Endothelial cell of umbilical vein (primary cell): ENCODE results near the gene KCNJ5. TPM values are rescaled to one million over a fixed set of nuclear protein-coding genes. Genes with fewer than 3 reads are reported as not detected.

Source experiments
- BruUV-seq: library from RNA; stranded (reverse); fragments of 400-500 nt; replicated peaks from 2 replicates; lab custom pipeline; 2021; lab: Mats Ljungman, UMichigan
- CTCF ChIA-PET: fragments of 300-600, 350-600 bp; sonication (Branson Sonifier 250); formaldehyde crosslinking; loops from one replicate; lab custom pipeline; 2021; ENCODE audit warnings: antibody characterized with exemption, inconsistent platforms; lab: Charles Lee
- POLR2A ChIA-PET: fragments of 300-600, 350-600 bp; sonication (Branson Sonifier 250); formaldehyde crosslinking; loops from one replicate; lab custom pipeline; 2021; ENCODE audit warnings: antibody characterized with exemption, inconsistent platforms; lab: Charles Lee
- DNase-seq: peaks from one replicate; pipeline ENCODE4 v3.0.0-alpha.2; 2011; ENCODE audit warnings: low read depth, low spot score
- FAIRE-seq: peaks from 2 replicates; lab custom pipeline; 2011; peaks lifted over from hg19 to GRCh38; lab: Jason Lieb, UNC
- H2AFZ ChIP-seq: 2 replicates; pipeline ENCODE4 v1.6.0; 2012; ENCODE audit warnings: low read depth, low read length, control low read depth, inconsistent platforms
- H3K27ac ChIP-seq: 2 replicates; pipeline ENCODE4 v1.5.1; 2011; ENCODE audit warnings: low read depth, mild to moderate bottlenecking, control low read depth, low read length, moderate library complexity; ENCODE audit not compliant: insufficient read depth
- H3K27me3 ChIP-seq, 2 experiments: 2 replicates each; pipeline versions ENCODE4 v1.6.0 to v1.6.1; 2011; ENCODE audit warnings: low read length in 2 of 2, mixed read lengths in 1 of 2; ENCODE audit not compliant: control insufficient read depth in 2 of 2, insufficient read depth in 2 of 2
- H3K36me3 ChIP-seq, 2 experiments: 2 replicates in 1 of 2; 3 replicates in 1 of 2; pipeline ENCODE4 v1.5.1; 2011; ENCODE audit warnings: low read length in 2 of 2, mild to moderate bottlenecking in 1 of 2, moderate library complexity in 1 of 2; ENCODE audit not compliant: control insufficient read depth in 2 of 2, insufficient read depth in 2 of 2; ENCODE audit errors: extremely low read depth in 1 of 2
- H3K4me1 ChIP-seq: 3 replicates; pipeline ENCODE4 v1.5.1; 2011; ENCODE audit warnings: mild to moderate bottlenecking, low read length; ENCODE audit not compliant: control insufficient read depth, insufficient read depth; ENCODE audit errors: extremely low read depth
- H3K4me2 ChIP-seq: 2 replicates; pipeline ENCODE4 v1.6.1; 2011; ENCODE audit warnings: low read length, control low read depth, mixed read lengths; ENCODE audit not compliant: insufficient read depth
- H3K4me3 ChIP-seq, 3 experiments: fragments of 200-600 bp in 1 of 3; sonication (generic), shearing (Covaris generic) in 1 of 3; replicated peaks in 1 of 3; 2 replicates each; pipeline ENCODE4 v1.5.1; 2011 to 2016; ENCODE audit warnings: control low read depth in 3 of 3, low read length in 3 of 3, mild to moderate bottlenecking in 2 of 3, inconsistent platforms in 1 of 3, low read depth in 1 of 3, moderate library complexity in 1 of 3; ENCODE audit not compliant: insufficient read depth in 1 of 3
- H3K79me2 ChIP-seq: 2 replicates; pipeline ENCODE4 v1.6.0; 2012; ENCODE audit warnings: low read length, inconsistent platforms; ENCODE audit not compliant: control insufficient read depth, insufficient read depth
- H3K9ac ChIP-seq: replicated peaks from 2 replicates; pipeline ENCODE3; 2011; ENCODE audit warnings: low read length, control low read depth; ENCODE audit not compliant: insufficient read depth; ENCODE audit errors: extremely low read depth
- H3K9me1 ChIP-seq: replicated peaks from 3 replicates; pipeline ENCODE4 v1.6.0; 2011; ENCODE audit warnings: mild to moderate bottlenecking, low read length; ENCODE audit not compliant: control insufficient read depth, insufficient read depth; ENCODE audit errors: extremely low read depth
- H3K9me3 ChIP-seq: replicated peaks from 2 replicates; pipeline ENCODE4 v1.5.1; 2012; ENCODE audit warnings: low read length, inconsistent platforms; ENCODE audit not compliant: control insufficient read depth, insufficient read depth
- H4K20me1 ChIP-seq: replicated peaks from 2 replicates; pipeline ENCODE3; 2011; ENCODE audit warnings: mild to moderate bottlenecking, low read length; ENCODE audit not compliant: control insufficient read depth, insufficient read depth; ENCODE audit errors: extremely low read depth
- EZH2 ChIP-seq: IDR thresholded peaks from 2 replicates; pipeline ENCODE4 v1.6.1; 2012; ENCODE audit warnings: borderline replicate concordance, low read depth, mild to moderate bottlenecking, moderate library complexity, low read length, inconsistent platforms; ENCODE audit not compliant: severe bottlenecking
- FOS ChIP-seq: IDR thresholded peaks from 2 replicates; pipeline ENCODE4 v1.6.1; 2011; ENCODE audit warnings: mild to moderate bottlenecking, low read length, moderate library complexity, borderline replicate concordance; ENCODE audit not compliant: insufficient read depth
- GATA2 ChIP-seq: IDR thresholded peaks from 2 replicates; pipeline ENCODE4 v1.7.0; 2011; ENCODE audit warnings: low read depth, mild to moderate bottlenecking, moderate library complexity, mixed read lengths, low read length; ENCODE audit not compliant: insufficient read length, insufficient read depth
- JUN ChIP-seq: IDR thresholded peaks from 2 replicates; pipeline ENCODE4 v1.6.1; 2011; ENCODE audit warnings: borderline replicate concordance, low read depth; ENCODE audit not compliant: insufficient read length, insufficient read depth
- MYC ChIP-seq: IDR thresholded peaks from one replicate; pipeline ENCODE4 v1.6.1; 2011; ENCODE audit warnings: mild to moderate bottlenecking, low read depth, low read length
- POLR2A ChIP-seq: IDR thresholded peaks from 2 replicates; pipeline ENCODE4 v1.6.1; 2012; ENCODE audit warnings: low read depth, mild to moderate bottlenecking, control low read depth, low read length
- POLR2AphosphoS5 ChIP-seq: IDR thresholded peaks from 2 replicates; pipeline ENCODE4 v1.6.1; 2012; ENCODE audit warnings: low read depth, mild to moderate bottlenecking, control low read depth, low read length, moderate library complexity; ENCODE audit not compliant: insufficient read depth
- dilution Hi-C: fragments of 300-500 bp; cut with MboI; formaldehyde crosslinking; loops from one replicate; pipeline ENCODE4 v1.15.0; 2019; ENCODE audit warnings: low sequenced_read_pairs; ENCODE audit not compliant: extremely low pct_ligation_motif_present
- intact Hi-C: fragments of 100-400 bp; cut with micrococcal nuclease; formaldehyde crosslinking; loops from one replicate; pipeline ENCODE4 v1.10.0; 2022
- polyA plus RNA-seq, 4 experiments: library from polyadenylated mRNA; depleted of rRNA in 3 of 4; stranded (reverse) in 3 of 4; unstranded in 1 of 4; fragments of >200 nt; gene quantifications; 2 replicates each; pipeline versions ENCODE4 v1.2.1 to v1.2.3, GENCODE V29; 2011 to 2012; ENCODE audit warnings: missing spikeins in 1 of 4
- total RNA-seq: library from RNA; stranded (reverse); gene quantifications from 2 replicates; pipeline ENCODE4 v1.2.3, GENCODE V29; 2021
- TF ChIP-seq, protein P1 (sequence below): IDR thresholded peaks from 2 replicates; pipeline ENCODE4 v1.6.1; 2011; ENCODE audit not compliant: insufficient read depth, insufficient read length
- TF ChIP-seq, protein P2 (sequence below), 2 donors: IDR thresholded peaks; 1 replicate in 1 of 2; 2 replicates in 1 of 2; pipeline ENCODE4 v1.5.1; 2011; ENCODE audit warnings: low read length in 2 of 2, mild to moderate bottlenecking in 2 of 2, moderate library complexity in 2 of 2, control low read depth in 1 of 2, inconsistent platforms in 1 of 2, low read depth in 1 of 2; ENCODE audit not compliant: insufficient read depth in 1 of 2; ENCODE audit errors: extremely low read depth in 1 of 2

Gene KCNJ5
- total and polyA plus RNA-seq, 2 donors (not counting 3 experiments of a cell fraction or from before 2014, with no cell fraction given) = 0.13 TPM; not detected in 1

DNA sequence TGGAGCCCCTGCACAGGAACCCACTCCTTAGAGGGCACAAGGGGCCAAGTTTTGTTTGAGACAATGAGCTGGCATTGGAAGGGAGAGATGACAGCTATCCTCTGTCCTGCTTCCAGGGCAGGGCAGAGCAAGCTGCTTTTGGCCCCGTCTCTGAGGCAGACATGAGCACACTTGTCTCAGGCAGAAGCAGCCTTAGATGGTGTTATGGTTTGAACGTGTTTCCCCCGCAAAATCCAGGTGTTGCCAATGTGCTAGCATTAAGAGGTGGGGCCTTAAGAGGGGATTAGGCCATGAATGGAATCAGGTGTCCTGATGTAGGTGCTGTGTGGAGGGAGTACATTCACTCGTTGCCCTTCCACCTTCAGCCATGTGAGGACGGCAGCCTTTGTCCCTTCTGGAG lies 49.0 kb downstream of the KCNJ5 start:
- H3K27me3 ChIP-seq = peaks cover 0 to 2% of the 10 kb centered on the region in 2 experiments
- ChIA-PET POLR2A (no interaction called here), CTCF (interaction anchor here (1.0 to 7.4 kb wide), 4 partner anchors 8 to 55 kb away, joined by 3 to 43 read pairs (median 7); no protein-coding TSS in a partner anchor)
- TF ChIP-seq, protein P1, sequence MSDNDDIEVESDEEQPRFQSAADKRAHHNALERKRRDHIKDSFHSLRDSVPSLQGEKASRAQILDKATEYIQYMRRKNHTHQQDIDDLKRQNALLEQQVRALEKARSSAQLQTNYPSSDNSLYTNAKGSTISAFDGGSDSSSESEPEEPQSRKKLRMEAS = no peak
- TF ChIP-seq, protein P2, sequence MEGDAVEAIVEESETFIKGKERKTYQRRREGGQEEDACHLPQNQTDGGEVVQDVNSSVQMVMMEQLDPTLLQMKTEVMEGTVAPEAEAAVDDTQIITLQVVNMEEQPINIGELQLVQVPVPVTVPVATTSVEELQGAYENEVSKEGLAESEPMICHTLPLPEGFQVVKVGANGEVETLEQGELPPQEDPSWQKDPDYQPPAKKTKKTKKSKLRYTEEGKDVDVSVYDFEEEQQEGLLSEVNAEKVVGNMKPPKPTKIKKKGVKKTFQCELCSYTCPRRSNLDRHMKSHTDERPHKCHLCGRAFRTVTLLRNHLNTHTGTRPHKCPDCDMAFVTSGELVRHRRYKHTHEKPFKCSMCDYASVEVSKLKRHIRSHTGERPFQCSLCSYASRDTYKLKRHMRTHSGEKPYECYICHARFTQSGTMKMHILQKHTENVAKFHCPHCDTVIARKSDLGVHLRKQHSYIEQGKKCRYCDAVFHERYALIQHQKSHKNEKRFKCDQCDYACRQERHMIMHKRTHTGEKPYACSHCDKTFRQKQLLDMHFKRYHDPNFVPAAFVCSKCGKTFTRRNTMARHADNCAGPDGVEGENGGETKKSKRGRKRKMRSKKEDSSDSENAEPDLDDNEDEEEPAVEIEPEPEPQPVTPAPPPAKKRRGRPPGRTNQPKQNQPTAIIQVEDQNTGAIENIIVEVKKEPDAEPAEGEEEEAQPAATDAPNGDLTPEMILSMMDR (IDR thresholded peaks at IDR 0.05; ENCODE audit: extremely low read depth in 1 of 2, insufficient read depth in 1 of 2, low read depth in 1 of 2, low read length in 2 of 2) = no peak
- TF ChIP-seq POLR2A = no peak
- TF ChIP-seq EZH2 = no peak
- no peak for TF ChIP-seq JUN
- H3K79me2 ChIP-seq = no peaks in the 10 kb centered on the region
- no peak for DNase-seq
- intact Hi-C loops = no loop called here
- BruUV-seq = no TSS peak
- H3K9me1 ChIP-seq = no peaks in the 10 kb centered on the region
- H3K9ac ChIP-seq = no peak overlapping the region
- H3K36me3 ChIP-seq = no peaks in the 10 kb centered on the region
- H2AFZ ChIP-seq = no peak overlapping the region
- dilution Hi-C loops = no loop called here
- no peak overlapping the region for H3K27ac ChIP-seq
- no peaks in the 10 kb centered on the region for H3K9me3 ChIP-seq
- H3K4me1 ChIP-seq = no peaks in the 10 kb centered on the region
- FAIRE-seq = no peak
- no peak overlapping the region for H3K4me3 ChIP-seq
- H4K20me1 ChIP-seq = no peaks in the 10 kb centered on the region
- H3K4me2 ChIP-seq = no peak overlapping the region

DNA sequence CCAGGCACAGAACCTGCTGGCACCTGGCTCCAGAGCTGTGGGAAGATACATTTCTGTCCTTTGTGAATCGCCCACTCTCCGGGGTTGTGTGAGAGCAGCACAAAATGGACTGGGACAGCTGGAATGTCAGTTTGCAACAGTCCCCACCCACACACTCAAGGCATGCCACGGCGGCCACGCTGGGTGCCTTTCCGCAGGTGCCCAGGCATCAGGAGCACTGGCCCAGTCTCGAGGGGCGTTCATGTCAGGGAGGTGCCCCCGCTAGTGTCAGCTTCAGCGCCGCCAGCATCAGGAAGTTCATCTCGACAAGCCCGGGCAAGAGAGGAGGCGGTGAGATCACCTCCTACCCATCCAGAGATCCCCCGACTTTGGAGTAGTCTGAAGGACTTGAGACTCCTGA lies 49.4 kb downstream of the KCNJ5 start:
- dilution Hi-C loops = no loop called here
- Histone ChIP-seq H4K20me1 (no peaks in the 10 kb centered on the region), H3K9ac (no peak overlapping the region), H3K36me3 (no peaks in the 10 kb centered on the region), H2AFZ (no peak overlapping the region), H3K9me3 (no peaks in the 10 kb centered on the region), H3K27me3 (peaks cover 0 to 2% of the 10 kb centered on the region in 2 experiments), H3K27ac (no peak overlapping the region), H3K9me1 (no peaks in the 10 kb centered on the region), H3K4me2 (no peak overlapping the region), H3K4me1 (no peaks in the 10 kb centered on the region), H3K4me3 (no peak overlapping the region), H3K79me2 (no peaks in the 10 kb centered on the region)
- CTCF ChIA-PET = interaction anchor here (0.9 to 7.4 kb wide), 4 partner anchors 10 to 55 kb away, joined by 3 to 43 read pairs (median 7); no protein-coding TSS in a partner anchor
- no TSS peak for BruUV-seq
- no peak for FAIRE-seq
- intact Hi-C loops = no loop called here
- POLR2A ChIA-PET = no interaction called here
- TF ChIP-seq EZH2 (no peak), JUN (no peak), POLR2A (no peak), MYC (no peak), FOS (no peak), GATA2 (no peak), POLR2AphosphoS5 (no peak)
- TF ChIP-seq, protein P2 (IDR thresholded peaks at IDR 0.05; ENCODE audit: extremely low read depth in 1 of 2, insufficient read depth in 1 of 2, low read depth in 1 of 2, low read length in 2 of 2) = no peak
- TF ChIP-seq, protein P1 = no peak
- DNase-seq = no peak
